Gastrocnemius medialis (tissue), 4 donors: ENCODE results near the gene KIF11. TPM values are rescaled to one million over a fixed set of nuclear protein-coding genes. Genes with fewer than 3 reads are reported as not detected.

Source experiments
- ATAC-seq, 2 donors: fragments of 150-250 bp; one replicate each; pipeline ENCODE4 v1.9.1; 2016
- DNase-seq, 2 donors: peaks; one replicate each; pipeline ENCODE4 v3.0.0-alpha.2; 2019
- H3K27ac ChIP-seq, 4 donors: fragments of 200-600 bp; sonication (generic); 1 replicate in 1 of 4; 2 replicates in 3 of 4; pipeline ENCODE4 v1.5.1; 2016 to 2018; ENCODE audit warnings: mild to moderate bottlenecking in 2 of 4, moderate library complexity in 1 of 4
- H3K27me3 ChIP-seq, 3 donors: fragments of 200-600 bp; sonication (generic) in 2 of 3; 1 replicate in 1 of 3; 2 replicates in 2 of 3; pipeline versions ENCODE4 v1.5.1 to v1.6.0; 2016 to 2019; ENCODE audit warnings: mild to moderate bottlenecking in 1 of 3, moderate library complexity in 1 of 3
- H3K36me3 ChIP-seq, 2 donors: fragments of 200-600 bp; sonication (generic) in 1 of 2; one replicate each; pipeline ENCODE4 v1.5.1; 2017 to 2018
- H3K4me1 ChIP-seq, 2 donors: fragments of 200-600 bp; sonication (generic) in 1 of 2; one replicate each; pipeline ENCODE4 v1.5.1; 2016 to 2017; ENCODE audit warnings: mild to moderate bottlenecking in 2 of 2
- H3K4me3 ChIP-seq, 4 donors: fragments of 200-600 bp; sonication (generic) in 3 of 4; 1 replicate in 1 of 4; 2 replicates in 3 of 4; pipeline ENCODE4 v1.5.1; 2016 to 2019; ENCODE audit warnings: mild to moderate bottlenecking in 2 of 4
- H3K9me3 ChIP-seq, 3 donors: fragments of 200-600 bp; sonication (generic) in 2 of 3; 1 replicate in 1 of 3; 2 replicates in 2 of 3; pipeline ENCODE4 v1.5.1; 2016 to 2019
- POLR2A ChIP-seq, 2 donors: fragments of 450-650 bp; IDR thresholded peaks; one replicate each; pipeline ENCODE4 v1.6.1; 2017; ENCODE audit warnings: antibody characterized with exemption in 2 of 2, mild to moderate bottlenecking in 2 of 2, moderate library complexity in 2 of 2
- in situ Hi-C, 4 donors: fragments of 200-750 bp; cut with MboI; loops; one replicate each; pipeline versions ENCODE4 v1.15.0 to v1.8.0; 2017; ENCODE audit warnings: low sequenced_read_pairs in 4 of 4
- intact Hi-C: fragments of 100-400 bp; cut with DNase I; formaldehyde crosslinking; loops from one replicate; pipeline ENCODE4 v1.15.1; 2023; ENCODE audit warnings: low total_unique reads
- total RNA-seq, 4 donors: library from RNA; depleted of rRNA; stranded (reverse); fragments of >200 nt; gene quantifications; one replicate each; pipeline versions ENCODE4 v1.1.0 to v1.2.3, GENCODE V29; 2016
- TF ChIP-seq, protein P1 (sequence below), 5 experiments: fragments of 450-650 bp in 3 of 5; fragments of 200-600 bp in 2 of 5; sonication (generic) in 2 of 5; IDR thresholded peaks in 4 of 5; conservative IDR thresholded peaks in 1 of 5; 1 replicate in 4 of 5; 2 replicates in 1 of 5; pipeline ENCODE4 v1.5.1; 2016 to 2019; ENCODE audit warnings: antibody characterized with exemption in 5 of 5, mild to moderate bottlenecking in 3 of 5, moderate library complexity in 3 of 5

KIF11 gene
- total RNA-seq, 4 donors from 2014 or later, result 0.05 to 0.76 (median 0.35) TPM

DNA sequence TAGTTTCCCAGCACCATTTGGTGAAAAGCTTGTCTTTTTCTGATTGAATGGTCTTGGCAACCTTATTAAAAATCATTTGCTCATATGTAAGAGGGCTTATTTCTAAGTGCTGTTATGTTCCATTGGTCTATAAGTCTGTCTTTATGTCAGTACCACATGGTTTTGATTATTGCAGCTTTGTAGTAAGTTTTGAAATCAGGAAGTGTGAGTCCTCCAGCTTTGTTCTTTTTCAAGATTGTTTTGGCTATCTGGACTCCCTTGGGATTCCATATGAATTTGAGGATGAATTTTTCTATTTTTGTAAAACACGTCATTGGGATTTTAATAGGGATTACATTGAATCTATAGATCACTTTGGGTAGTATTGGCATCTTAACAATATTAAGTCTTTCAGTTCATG is 5.4 kb downstream of the KIF11 start:
- peaks cover 0 to 3% of the 10 kb centered on the region in 2 donors for H3K4me1 ChIP-seq
- H3K4me3 ChIP-seq, result no peak overlapping the region
- DNase-seq (no peak), ATAC-seq (no peak)
- in situ Hi-C loops (no loop called here), intact Hi-C loops (no loop called here)
- H3K9me3 ChIP-seq, result no peaks in the 10 kb centered on the region
- no peaks in the 10 kb centered on the region for H3K27me3 ChIP-seq
- H3K27ac ChIP-seq, result no peak overlapping the region
- TF ChIP-seq, protein P1, sequence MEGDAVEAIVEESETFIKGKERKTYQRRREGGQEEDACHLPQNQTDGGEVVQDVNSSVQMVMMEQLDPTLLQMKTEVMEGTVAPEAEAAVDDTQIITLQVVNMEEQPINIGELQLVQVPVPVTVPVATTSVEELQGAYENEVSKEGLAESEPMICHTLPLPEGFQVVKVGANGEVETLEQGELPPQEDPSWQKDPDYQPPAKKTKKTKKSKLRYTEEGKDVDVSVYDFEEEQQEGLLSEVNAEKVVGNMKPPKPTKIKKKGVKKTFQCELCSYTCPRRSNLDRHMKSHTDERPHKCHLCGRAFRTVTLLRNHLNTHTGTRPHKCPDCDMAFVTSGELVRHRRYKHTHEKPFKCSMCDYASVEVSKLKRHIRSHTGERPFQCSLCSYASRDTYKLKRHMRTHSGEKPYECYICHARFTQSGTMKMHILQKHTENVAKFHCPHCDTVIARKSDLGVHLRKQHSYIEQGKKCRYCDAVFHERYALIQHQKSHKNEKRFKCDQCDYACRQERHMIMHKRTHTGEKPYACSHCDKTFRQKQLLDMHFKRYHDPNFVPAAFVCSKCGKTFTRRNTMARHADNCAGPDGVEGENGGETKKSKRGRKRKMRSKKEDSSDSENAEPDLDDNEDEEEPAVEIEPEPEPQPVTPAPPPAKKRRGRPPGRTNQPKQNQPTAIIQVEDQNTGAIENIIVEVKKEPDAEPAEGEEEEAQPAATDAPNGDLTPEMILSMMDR (IDR thresholded peaks at IDR 0.05 in 4 of 5, conservative IDR thresholded peaks at IDR 0.05 in 1 of 5), result no peak
- TF ChIP-seq POLR2A (IDR thresholded peaks at IDR 0.05), result no peak
- H3K36me3 ChIP-seq, result no peaks in the 10 kb centered on the region

DNA sequence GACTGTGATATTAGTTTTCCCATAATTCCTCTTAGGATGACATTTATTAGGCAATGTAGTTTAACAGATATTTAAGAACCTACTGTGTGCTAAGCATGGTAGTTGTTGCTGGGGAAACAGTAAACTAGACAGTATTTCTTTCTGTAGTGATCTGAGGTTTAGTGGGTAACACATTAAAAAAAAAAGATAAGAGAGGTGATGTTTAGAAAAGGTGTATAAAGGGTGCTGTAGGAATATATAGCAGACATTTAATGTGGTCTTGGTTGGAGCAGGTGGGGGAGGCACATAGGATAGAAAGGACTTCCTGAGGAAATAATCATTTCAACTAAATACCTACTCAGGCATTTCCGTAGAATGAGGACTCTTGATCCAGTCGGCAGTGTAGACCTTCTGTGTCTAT is 11.9 kb downstream of the KIF11 start:
- TF ChIP-seq, protein P1 (IDR thresholded peaks at IDR 0.05 in 4 of 5, conservative IDR thresholded peaks at IDR 0.05 in 1 of 5), result no peak
- TF ChIP-seq POLR2A (IDR thresholded peaks at IDR 0.05), result no peak
- Histone ChIP-seq H3K36me3 (no peaks in the 10 kb centered on the region), H3K4me3 (no peak overlapping the region), H3K27me3 (no peaks in the 10 kb centered on the region), H3K4me1 (no peaks in the 10 kb centered on the region), H3K27ac (no peak overlapping the region), H3K9me3 (no peaks in the 10 kb centered on the region)
- ATAC-seq (no peak), DNase-seq (no peak)
- intact Hi-C loops, result no loop called here
- in situ Hi-C loops, result no loop called here

DNA sequence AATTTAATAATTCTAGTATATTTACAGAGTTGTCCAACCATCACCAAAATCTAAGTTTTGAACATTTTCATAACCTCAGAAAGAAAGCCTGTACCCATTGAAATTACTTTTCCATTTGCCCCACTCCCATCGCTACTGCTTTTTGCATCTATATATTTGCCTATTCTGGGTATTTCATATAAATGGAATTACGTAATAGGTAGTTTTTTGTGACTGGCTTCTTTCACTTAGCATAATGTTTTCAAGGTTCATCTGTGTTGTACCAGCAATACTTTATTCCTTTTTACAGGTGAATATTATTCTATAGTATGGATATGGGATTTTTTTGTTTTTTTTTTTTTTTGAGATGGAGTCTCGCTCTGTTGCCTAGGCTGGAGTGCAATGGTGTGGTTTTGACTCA is 22.6 kb downstream of the KIF11 start:
- H3K9me3 ChIP-seq, result no peaks in the 10 kb centered on the region
- H3K4me1 ChIP-seq, result no peaks in the 10 kb centered on the region
- DNase-seq, result no peak
- ATAC-seq, result no peak
- no peak overlapping the region for H3K27ac ChIP-seq
- H3K4me3 ChIP-seq, result no peak overlapping the region
- no peak for TF ChIP-seq POLR2A (IDR thresholded peaks at IDR 0.05)
- TF ChIP-seq, protein P1 (IDR thresholded peaks at IDR 0.05 in 4 of 5, conservative IDR thresholded peaks at IDR 0.05 in 1 of 5), result no peak
- no peaks in the 10 kb centered on the region for H3K36me3 ChIP-seq
- in situ Hi-C loops, result no loop called here
- no peaks in the 10 kb centered on the region for H3K27me3 ChIP-seq
- intact Hi-C loops, result no loop called here

DNA sequence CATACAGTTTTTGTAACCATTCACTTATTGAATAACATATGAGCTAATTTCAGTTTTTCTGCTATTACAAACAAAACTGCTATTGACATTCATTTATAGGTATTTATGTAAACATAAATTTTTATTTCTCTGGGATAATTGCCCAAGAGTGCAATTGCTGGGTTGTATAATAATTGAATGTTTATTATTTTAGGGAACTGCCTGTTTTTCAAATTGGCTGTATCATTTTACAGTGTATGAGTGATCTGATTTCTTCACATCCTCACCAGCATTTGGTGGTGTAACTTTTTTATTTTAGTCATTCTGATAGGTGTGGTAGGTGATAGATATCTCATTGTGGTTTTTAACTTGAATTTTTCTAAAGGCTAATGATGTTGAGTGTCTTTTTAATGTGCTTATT is 26.4 kb downstream of the KIF11 start:
- no peaks in the 10 kb centered on the region for H3K9me3 ChIP-seq
- H3K4me3 ChIP-seq, result no peak overlapping the region
- H3K27ac ChIP-seq, result no peak overlapping the region
- no peak for DNase-seq
- TF ChIP-seq POLR2A (IDR thresholded peaks at IDR 0.05), result no peak
- TF ChIP-seq, protein P1 (IDR thresholded peaks at IDR 0.05 in 4 of 5, conservative IDR thresholded peaks at IDR 0.05 in 1 of 5), result no peak
- H3K4me1 ChIP-seq, result no peaks in the 10 kb centered on the region
- in situ Hi-C loops (no loop called here), intact Hi-C loops (no loop called here)
- H3K27me3 ChIP-seq, result no peaks in the 10 kb centered on the region
- H3K36me3 ChIP-seq, result no peaks in the 10 kb centered on the region
- ATAC-seq, result no peak

DNA sequence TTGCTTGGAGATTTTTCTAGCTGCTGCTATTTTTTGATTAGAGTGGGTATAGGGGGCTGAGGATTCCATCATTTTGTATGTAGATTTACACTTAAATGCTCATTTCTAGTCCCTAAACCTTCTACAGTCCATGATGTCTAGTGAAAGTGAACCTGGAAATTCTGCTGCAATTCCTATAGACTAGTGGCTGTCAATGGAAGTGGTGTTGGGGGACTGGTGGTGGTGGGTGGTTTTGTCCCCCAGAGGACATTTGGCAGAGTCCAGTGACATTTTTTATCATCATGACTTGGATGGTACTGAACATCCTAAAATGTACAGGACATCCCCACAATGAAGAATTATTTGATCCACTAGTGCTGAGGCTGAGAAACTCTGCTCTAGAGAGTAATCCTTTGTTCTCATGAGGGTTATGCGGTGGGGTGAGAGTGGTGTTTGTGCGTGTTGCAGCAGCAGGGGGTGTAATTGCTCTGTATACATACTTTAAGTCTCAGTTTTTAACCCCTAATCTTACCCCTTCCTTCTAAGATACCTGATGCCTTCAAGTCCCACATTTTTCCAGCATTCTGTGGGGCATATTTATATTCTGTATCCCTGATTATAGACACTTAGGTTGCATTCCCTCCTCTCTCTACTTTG is 35.0 kb downstream of the KIF11 start:
- DNase-seq (no peak), ATAC-seq (no peak)
- in situ Hi-C loops, result no loop called here
- Histone ChIP-seq H3K27me3 (no peaks in the 10 kb centered on the region), H3K36me3 (no peaks in the 10 kb centered on the region), H3K4me3 (no peak overlapping the region), H3K4me1 (no peaks in the 10 kb centered on the region), H3K27ac (no peak overlapping the region), H3K9me3 (no peaks in the 10 kb centered on the region)
- TF ChIP-seq, protein P1 (IDR thresholded peaks at IDR 0.05 in 4 of 5, conservative IDR thresholded peaks at IDR 0.05 in 1 of 5), result no peak
- TF ChIP-seq POLR2A (IDR thresholded peaks at IDR 0.05), result no peak
- intact Hi-C loops, result no loop called here
